HL-60/S4 (cell line): ENCODE data around the gene SLC25A21.

Source experiments
- in situ Hi-C: fragments of 300-500 bp; cut with MboI; formaldehyde crosslinking; loops from 2 replicates; pipeline ENCODE4 v1.14.3; 2022; ENCODE audit warnings: low sequenced_read_pairs

Gene SLC25A21

GRCh38 chr14:36951380-36951911 is 221.0 kb downstream of the SLC25A21 start:
- in situ Hi-C loops: no loop called here

GRCh38 chr14:36950812-36951211 is 221.6 kb downstream of the SLC25A21 start:
- in situ Hi-C loops: no loop called here

GRCh38 chr14:36949371-36949770 is 223.0 kb downstream of the SLC25A21 start:
- in situ Hi-C loops: no loop called here

GRCh38 chr14:36948157-36948859 is 224.1 kb downstream of the SLC25A21 start:
- in situ Hi-C loops: no loop called here

GRCh38 chr14:36947362-36947761 is 225.0 kb downstream of the SLC25A21 start:
- in situ Hi-C loops: no loop called here

- in situ Hi-C loops: no loop called here
These were observed 225.5 kb downstream of the SLC25A21 start for GRCh38 chr14:36946872-36947271.

GRCh38 chr14:36944307-36945010 is 227.9 kb downstream of the SLC25A21 start:
- in situ Hi-C loops: no loop called here

- in situ Hi-C loops: no loop called here
These were observed 229.7 kb downstream of the SLC25A21 start for GRCh38 chr14:36942522-36943245.

- in situ Hi-C loops: no loop called here
These were observed 230.5 kb downstream of the SLC25A21 start for GRCh38 chr14:36941783-36942521.

GRCh38 chr14:36940476-36940875 is 231.9 kb downstream of the SLC25A21 start:
- in situ Hi-C loops: no loop called here

- in situ Hi-C loops: no loop called here
These were observed 233.1 kb downstream of the SLC25A21 start for GRCh38 chr14:36939265-36939664.

GRCh38 chr14:36938678-36939077 is 233.7 kb downstream of the SLC25A21 start:
- in situ Hi-C loops: no loop called here

GRCh38 chr14:36935976-36936678 is 236.3 kb downstream of the SLC25A21 start:
- in situ Hi-C loops: no loop called here

- in situ Hi-C loops: no loop called here
These were observed 238.1 kb downstream of the SLC25A21 start for GRCh38 chr14:36934304-36934703.

GRCh38 chr14:36931791-36932190 is 240.6 kb downstream of the SLC25A21 start:
- in situ Hi-C loops: no loop called here

GRCh38 chr14:36928432-36928831 is 244.0 kb downstream of the SLC25A21 start:
- in situ Hi-C loops: no loop called here

- in situ Hi-C loops: no loop called here
These were observed 247.3 kb downstream of the SLC25A21 start for GRCh38 chr14:36925094-36925493.

- in situ Hi-C loops: no loop called here
These were observed 255.7 kb downstream of the SLC25A21 start for GRCh38 chr14:36916668-36917067.

- in situ Hi-C loops: no loop called here
These were observed 257.3 kb downstream of the SLC25A21 start for GRCh38 chr14:36915081-36915480.

- in situ Hi-C loops: no loop called here
These were observed 261.8 kb downstream of the SLC25A21 start for GRCh38 chr14:36910578-36910977.
